GM12878 (cell line): ENCODE data around the gene PTGS1. TPM values are rescaled to one million over a fixed set of nuclear protein-coding genes. Genes with fewer than 3 reads are reported as not detected.

ENCODE experiments used
- ATAC-seq: fragments of 200-7000 bp; cut with Tn5 transposase; 3 replicates; pipeline ENCODE4 v1.9.1; 2020; ENCODE audit warnings: mild to moderate bottlenecking, moderate library complexity
- BruUV-seq: library from RNA; stranded (reverse); fragments of 400-500 nt; replicated peaks from 2 replicates; lab custom pipeline; 2021; lab: Mats Ljungman, UMichigan
- CTCF ChIA-PET: fragments of 300-600 bp; sonication (Branson Sonifier 250); formaldehyde crosslinking; extraction: SDS; loops from one replicate; lab custom pipeline; 2021; ENCODE audit warnings: inconsistent platforms; lab: Yijun Ruan, JAX
- POLR2A ChIA-PET: fragments of 350-600 bp; formaldehyde crosslinking; extraction: SDS; loops from one replicate; lab custom pipeline; 2021; ENCODE audit warnings: inconsistent platforms; lab: Charles Lee
- RAD21 ChIA-PET: fragments of 300-600 bp; sonication (Branson Sonifier 250); formaldehyde crosslinking; loops from one replicate; lab custom pipeline; 2023; ENCODE audit warnings: antibody characterized with exemption; ENCODE audit not compliant: unreplicated experiment; lab: Charles Lee
- SMC1A ChIA-PET: fragments of 300-600 bp; sonication (Branson Sonifier 250); formaldehyde crosslinking; loops from one replicate; lab custom pipeline; 2023; ENCODE audit not compliant: unreplicated experiment, uncharacterized antibody; lab: Charles Lee
- DNase-seq: peaks from one replicate; pipeline ENCODE4 v3.0.0-alpha.2; 2011; ENCODE audit warnings: low read depth, low spot score
- FAIRE-seq: peaks from 3 replicates; lab custom pipeline; 2011; peaks lifted over from hg19 to GRCh38; lab: Jason Lieb, UNC
- H2AFZ ChIP-seq: 2 replicates; pipeline ENCODE4 v1.6.0; 2011; ENCODE audit warnings: low read depth, low read length, control low read depth; ENCODE audit not compliant: control insufficient read depth
- H3K27ac ChIP-seq: 2 replicates; pipeline ENCODE4 v1.5.1; 2011; ENCODE audit warnings: control low read depth; ENCODE audit not compliant: control insufficient read depth, insufficient read depth
- H3K27me3 ChIP-seq, 2 experiments: replicated peaks in 1 of 2; 2 replicates each; pipeline versions ENCODE4 v1.6.0 to v1.6.1; 2011; ENCODE audit warnings: low read length in 1 of 2; ENCODE audit not compliant: control insufficient read depth in 2 of 2, insufficient read depth in 2 of 2
- H3K36me3 ChIP-seq, 2 experiments: 2 replicates each; pipeline ENCODE4 v1.5.1; 2011; ENCODE audit warnings: low read length in 1 of 2; ENCODE audit not compliant: control insufficient read depth in 2 of 2, insufficient read depth in 2 of 2
- H3K4me1 ChIP-seq: 2 replicates; pipeline ENCODE4 v1.6.1; 2011; ENCODE audit warnings: mild to moderate bottlenecking, low read length, moderate library complexity, mixed read lengths; ENCODE audit not compliant: control insufficient read depth, insufficient read depth
- H3K4me2 ChIP-seq: 2 replicates; pipeline ENCODE4 v1.6.0; 2011; ENCODE audit warnings: control low read depth; ENCODE audit not compliant: control insufficient read depth, insufficient read depth
- H3K4me3 ChIP-seq: fragments of 200-600 bp; sonication (generic); 2 replicates; pipeline ENCODE4 v1.5.1; 2016
- H3K79me2 ChIP-seq: 2 replicates; pipeline ENCODE4 v1.6.0; 2011; ENCODE audit warnings: low read length; ENCODE audit not compliant: control insufficient read depth, insufficient read depth
- H3K9ac ChIP-seq: 2 replicates; pipeline ENCODE4 v1.8.0; 2011; ENCODE audit warnings: low read length, control low read depth, mixed read lengths; ENCODE audit not compliant: control insufficient read depth, insufficient read depth
- H3K9me3 ChIP-seq: replicated peaks from 3 replicates; pipeline ENCODE4 v1.5.1; 2011; ENCODE audit warnings: mild to moderate bottlenecking, low read length; ENCODE audit not compliant: control insufficient read depth, insufficient read depth
- H4K20me1 ChIP-seq: 2 replicates; pipeline ENCODE4 v1.6.0; 2011; ENCODE audit not compliant: control insufficient read depth, insufficient read depth
- BMI1 ChIP-seq: fragments of 450-650 bp; IDR thresholded peaks from 2 replicates; pipeline ENCODE4 v1.6.1; 2016; ENCODE audit warnings: mild to moderate bottlenecking, moderate library complexity, borderline replicate concordance
- EED ChIP-seq: sonication (generic); IDR thresholded peaks from 2 replicates; pipeline ENCODE4 v1.6.1; 2016; ENCODE audit warnings: antibody characterized with exemption, low read depth
- FOXM1 ChIP-seq: IDR thresholded peaks from 2 replicates; pipeline ENCODE4 v1.6.1; 2012; ENCODE audit warnings: low read depth, mild to moderate bottlenecking, inconsistent platforms, low read length, moderate library complexity
- HDAC6 ChIP-seq: fragments of 200-600 bp; sonication (generic); IDR thresholded peaks from one replicate; pipeline ENCODE4 v1.8.0; 2017; ENCODE audit warnings: antibody characterized with exemption; ENCODE audit not compliant: unreplicated experiment
- REST ChIP-seq: IDR thresholded peaks from 2 replicates; pipeline ENCODE4 v1.6.1; 2012; ENCODE audit warnings: mild to moderate bottlenecking, low read depth, low read length
- YY1 ChIP-seq: IDR thresholded peaks from 2 replicates; pipeline ENCODE4 v1.6.1; 2011; ENCODE audit warnings: low read depth, mild to moderate bottlenecking, low read length
- WGBS: methylation state at CpG from one replicate; pipeline ENCODE4 v1.1.6; 2016; ENCODE audit warnings: low lambda C conversion rate; ENCODE audit not compliant: insufficient replicate concordance, insufficient coverage; ENCODE audit errors: missing lambda C conversion rate; 5-methylcytosine and 5-hydroxymethylcytosine counted together
- in situ Hi-C: fragments of 300-500 bp; cut with MboI; formaldehyde crosslinking; loops from 9 replicates; pipeline ENCODE4 v1.14.3; 2018; ENCODE audit warnings: mixed read lengths
- intact Hi-C: fragments of 100-400 bp; cut with micrococcal nuclease; formaldehyde crosslinking; loops from one replicate; pipeline ENCODE4 v1.14.2; 2022; ENCODE audit not compliant: unreplicated experiment
- polyA plus RNA-seq, 11 experiments: library from polyadenylated mRNA; depleted of rRNA in 4 of 11; unstranded in 6 of 11; stranded (reverse) in 5 of 11; fragments of >200 nt; fragmentation: Nextera tagmentation in 4 of 11; fragmentation: Illumina TruSeq in 1 of 11; extraction: Ambion mirVana in 4 of 11; extraction: Trizol in 1 of 11; gene quantifications; 1 replicate in 1 of 11; 2 replicates in 10 of 11; pipeline versions ENCODE4 v1.2.1 to v1.2.3, GENCODE V29; 2011 to 2016; ENCODE audit warnings: inconsistent platforms in 2 of 11, missing spikeins in 2 of 11, low read depth in 1 of 11
- total RNA-seq, 4 experiments: library from RNA; depleted of rRNA in 3 of 4; stranded (reverse); fragments of >200 nt in 3 of 4; fragmentation: Illumina TruSeq in 1 of 4; extraction: Trizol in 1 of 4; gene quantifications; 2 replicates each; pipeline versions ENCODE4 v1.2.1 to v1.2.3, GENCODE V29; 2013 to 2021
- TF ChIP-seq, protein P1 (sequence below), 3 experiments: IDR thresholded peaks in 2 of 3; conservative IDR thresholded peaks in 1 of 3; 2 replicates each; pipeline ENCODE4 v1.5.1; 2011; ENCODE audit warnings: low read depth in 3 of 3, low read length in 3 of 3, mild to moderate bottlenecking in 3 of 3, control low read depth in 2 of 3, moderate library complexity in 2 of 3, inconsistent platforms in 1 of 3, mixed read lengths in 1 of 3; ENCODE audit not compliant: control insufficient read depth in 2 of 3, insufficient read depth in 1 of 3; ENCODE audit errors: extremely low read depth in 1 of 3
- TF ChIP-seq, protein P2 (sequence below): fragments of 450-650 bp; IDR thresholded peaks from 2 replicates; pipeline ENCODE4 v1.6.1; 2017; ENCODE audit warnings: mild to moderate bottlenecking, moderate library complexity
- TF ChIP-seq, protein P3 (sequence below): fragments of 450-650 bp; IDR thresholded peaks from 2 replicates; pipeline ENCODE4 v1.6.1; 2017; ENCODE audit warnings: borderline replicate concordance

The PTGS1 gene
- total and polyA plus RNA-seq, 10 of the 15 experiments (the other 5 are each of a cell fraction or from before 2014, with no cell fraction given) = 0.16 to 2.8 (median 0.96) TPM

DNA sequence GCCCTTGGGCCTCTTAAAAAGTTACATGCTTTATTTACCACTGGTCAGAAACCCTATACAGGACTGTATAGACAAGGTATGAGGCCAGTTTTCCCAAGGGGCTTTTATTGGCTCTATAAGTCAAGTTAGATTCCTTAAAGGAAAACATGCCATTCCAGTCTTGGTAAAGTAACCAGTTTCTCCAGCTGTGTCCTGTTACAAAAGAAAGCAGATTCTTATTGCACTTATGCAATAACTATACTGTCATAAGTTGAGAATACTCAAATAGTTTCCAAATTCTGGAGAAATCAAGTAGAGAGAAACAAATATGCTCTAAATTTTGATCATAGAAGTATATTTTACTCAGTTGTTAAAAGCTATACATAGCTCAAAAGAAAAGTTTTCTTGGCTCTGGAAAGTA is 47.2 kb downstream of the PTGS1 start (continued):
- TF ChIP-seq, protein P1, sequence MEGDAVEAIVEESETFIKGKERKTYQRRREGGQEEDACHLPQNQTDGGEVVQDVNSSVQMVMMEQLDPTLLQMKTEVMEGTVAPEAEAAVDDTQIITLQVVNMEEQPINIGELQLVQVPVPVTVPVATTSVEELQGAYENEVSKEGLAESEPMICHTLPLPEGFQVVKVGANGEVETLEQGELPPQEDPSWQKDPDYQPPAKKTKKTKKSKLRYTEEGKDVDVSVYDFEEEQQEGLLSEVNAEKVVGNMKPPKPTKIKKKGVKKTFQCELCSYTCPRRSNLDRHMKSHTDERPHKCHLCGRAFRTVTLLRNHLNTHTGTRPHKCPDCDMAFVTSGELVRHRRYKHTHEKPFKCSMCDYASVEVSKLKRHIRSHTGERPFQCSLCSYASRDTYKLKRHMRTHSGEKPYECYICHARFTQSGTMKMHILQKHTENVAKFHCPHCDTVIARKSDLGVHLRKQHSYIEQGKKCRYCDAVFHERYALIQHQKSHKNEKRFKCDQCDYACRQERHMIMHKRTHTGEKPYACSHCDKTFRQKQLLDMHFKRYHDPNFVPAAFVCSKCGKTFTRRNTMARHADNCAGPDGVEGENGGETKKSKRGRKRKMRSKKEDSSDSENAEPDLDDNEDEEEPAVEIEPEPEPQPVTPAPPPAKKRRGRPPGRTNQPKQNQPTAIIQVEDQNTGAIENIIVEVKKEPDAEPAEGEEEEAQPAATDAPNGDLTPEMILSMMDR (IDR thresholded peaks at IDR 0.05 in 2 of 3, conservative IDR thresholded peaks at IDR 0.05 in 1 of 3; ENCODE audit: control insufficient read depth in 2 of 3, extremely low read depth in 1 of 3, insufficient read depth in 1 of 3, low read depth in 3 of 3, low read length in 3 of 3) = no peak

DNA sequence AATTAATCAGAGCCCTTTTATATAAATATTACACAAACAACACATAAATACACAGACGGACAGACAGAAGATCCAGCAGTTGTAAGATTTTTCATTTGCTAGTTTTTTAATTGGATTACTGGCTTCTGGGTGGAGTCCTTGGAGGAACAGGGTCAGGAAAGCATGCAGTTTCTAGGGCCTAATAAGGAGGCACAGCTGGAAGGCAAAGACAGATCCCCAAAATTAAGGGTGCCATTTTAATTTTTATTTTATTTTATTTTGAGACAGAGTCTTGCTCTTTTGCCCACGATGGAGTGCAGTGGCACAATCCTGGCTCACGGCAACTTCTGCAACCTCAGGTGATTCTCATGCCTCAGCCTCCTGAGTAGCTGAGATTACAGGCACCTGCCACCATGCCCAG is 49.5 kb downstream of the PTGS1 start:
- no peak overlapping the region for H3K4me2 ChIP-seq
- TF ChIP-seq YY1 = no peak
- no peak for TF ChIP-seq FOXM1
- no peak for TF ChIP-seq HDAC6
- TF ChIP-seq EED = no peak
- no peak for TF ChIP-seq BMI1
- no peak for TF ChIP-seq REST
- TF ChIP-seq, protein P2, sequence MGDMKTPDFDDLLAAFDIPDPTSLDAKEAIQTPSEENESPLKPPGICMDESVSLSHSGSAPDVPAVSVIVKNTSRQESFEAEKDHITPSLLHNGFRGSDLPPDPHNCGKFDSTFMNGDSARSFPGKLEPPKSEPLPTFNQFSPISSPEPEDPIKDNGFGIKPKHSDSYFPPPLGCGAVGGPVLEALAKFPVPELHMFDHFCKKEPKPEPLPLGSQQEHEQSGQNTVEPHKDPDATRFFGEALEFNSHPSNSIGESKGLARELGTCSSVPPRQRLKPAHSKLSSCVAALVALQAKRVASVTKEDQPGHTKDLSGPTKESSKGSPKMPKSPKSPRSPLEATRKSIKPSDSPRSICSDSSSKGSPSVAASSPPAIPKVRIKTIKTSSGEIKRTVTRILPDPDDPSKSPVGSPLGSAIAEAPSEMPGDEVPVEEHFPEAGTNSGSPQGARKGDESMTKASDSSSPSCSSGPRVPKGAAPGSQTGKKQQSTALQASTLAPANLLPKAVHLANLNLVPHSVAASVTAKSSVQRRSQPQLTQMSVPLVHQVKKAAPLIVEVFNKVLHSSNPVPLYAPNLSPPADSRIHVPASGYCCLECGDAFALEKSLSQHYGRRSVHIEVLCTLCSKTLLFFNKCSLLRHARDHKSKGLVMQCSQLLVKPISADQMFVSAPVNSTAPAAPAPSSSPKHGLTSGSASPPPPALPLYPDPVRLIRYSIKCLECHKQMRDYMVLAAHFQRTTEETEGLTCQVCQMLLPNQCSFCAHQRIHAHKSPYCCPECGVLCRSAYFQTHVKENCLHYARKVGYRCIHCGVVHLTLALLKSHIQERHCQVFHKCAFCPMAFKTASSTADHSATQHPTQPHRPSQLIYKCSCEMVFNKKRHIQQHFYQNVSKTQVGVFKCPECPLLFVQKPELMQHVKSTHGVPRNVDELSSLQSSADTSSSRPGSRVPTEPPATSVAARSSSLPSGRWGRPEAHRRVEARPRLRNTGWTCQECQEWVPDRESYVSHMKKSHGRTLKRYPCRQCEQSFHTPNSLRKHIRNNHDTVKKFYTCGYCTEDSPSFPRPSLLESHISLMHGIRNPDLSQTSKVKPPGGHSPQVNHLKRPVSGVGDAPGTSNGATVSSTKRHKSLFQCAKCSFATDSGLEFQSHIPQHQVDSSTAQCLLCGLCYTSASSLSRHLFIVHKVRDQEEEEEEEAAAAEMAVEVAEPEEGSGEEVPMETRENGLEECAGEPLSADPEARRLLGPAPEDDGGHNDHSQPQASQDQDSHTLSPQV = no peak
- TF ChIP-seq, protein P3, sequence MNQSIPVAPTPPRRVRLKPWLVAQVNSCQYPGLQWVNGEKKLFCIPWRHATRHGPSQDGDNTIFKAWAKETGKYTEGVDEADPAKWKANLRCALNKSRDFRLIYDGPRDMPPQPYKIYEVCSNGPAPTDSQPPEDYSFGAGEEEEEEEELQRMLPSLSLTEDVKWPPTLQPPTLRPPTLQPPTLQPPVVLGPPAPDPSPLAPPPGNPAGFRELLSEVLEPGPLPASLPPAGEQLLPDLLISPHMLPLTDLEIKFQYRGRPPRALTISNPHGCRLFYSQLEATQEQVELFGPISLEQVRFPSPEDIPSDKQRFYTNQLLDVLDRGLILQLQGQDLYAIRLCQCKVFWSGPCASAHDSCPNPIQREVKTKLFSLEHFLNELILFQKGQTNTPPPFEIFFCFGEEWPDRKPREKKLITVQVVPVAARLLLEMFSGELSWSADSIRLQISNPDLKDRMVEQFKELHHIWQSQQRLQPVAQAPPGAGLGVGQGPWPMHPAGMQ = no peak

More for the DNA sequence above, 49.5 kb downstream of the PTGS1 start:
- DNase-seq = no peak
- H3K27ac ChIP-seq = no peak overlapping the region
- in situ Hi-C loops = no loop called here
- no peak overlapping the region for H3K4me3 ChIP-seq
- SMC1A ChIA-PET = no interaction called here
- H4K20me1 ChIP-seq = no peaks in the 10 kb centered on the region
- FAIRE-seq = no peak
- intact Hi-C loops = no loop called here
- H3K9ac ChIP-seq = no peak overlapping the region
- H3K27me3 ChIP-seq = no peaks in the 10 kb centered on the region
- no peak for ATAC-seq
- no peaks in the 10 kb centered on the region for H3K79me2 ChIP-seq
- H2AFZ ChIP-seq = no peak overlapping the region
- WGBS = 38% methylated on average over 3 of the region's 3 CpGs
- RAD21 ChIA-PET = no interaction called here
- CTCF ChIA-PET = no interaction called here
- no peaks in the 10 kb centered on the region for H3K36me3 ChIP-seq
- POLR2A ChIA-PET = no interaction called here
- no TSS peak for BruUV-seq
- no peaks in the 10 kb centered on the region for H3K4me1 ChIP-seq
- H3K9me3 ChIP-seq = no peaks in the 10 kb centered on the region; the same call in 2 of the 3 replicates
